HG03103 (cell line): Measurements from ENCODE around the gene RALB.
"Not testable (repeated sequence)": the region's sequence is repeated elsewhere in the genome, so short reads cannot be mapped to it uniquely, and the experiment has no call there.

Experiments
- ATAC-seq: cut with Tn5 transposase; IDR thresholded peaks from one replicate; pipeline ENCODE4 v1.9.1; 2021; ENCODE audit warnings: low read depth; ENCODE audit not compliant: unreplicated experiment

Gene RALB

GRCh38 chr2:120224256-120224655 is 28.4 kb upstream of the RALB start:
- ATAC-seq: no peak

- ATAC-seq: no peak
Observed at GRCh38 chr2:120224735-120225548, 27.7 kb upstream of the RALB start.

GRCh38 chr2:120225549-120226065 is 27.0 kb upstream of the RALB start:
- no peak for ATAC-seq

- no peak for ATAC-seq
Observed at GRCh38 chr2:120226316-120226715, 26.3 kb upstream of the RALB start.

GRCh38 chr2:120227111-120227991 is 25.3 kb upstream of the RALB start:
- no peak for ATAC-seq

GRCh38 chr2:120228503-120228902 is 24.1 kb upstream of the RALB start:
- no peak for ATAC-seq

GRCh38 chr2:120229341-120229740 is 23.3 kb upstream of the RALB start:
- no peak for ATAC-seq

- ATAC-seq: no peak
Observed at GRCh38 chr2:120230515-120231471, 21.9 kb upstream of the RALB start.

GRCh38 chr2:120231564-120231973 is 21.1 kb upstream of the RALB start:
- ATAC-seq: no peak

GRCh38 chr2:120231974-120232635 is 20.5 kb upstream of the RALB start:
- ATAC-seq: peak; percentile 88

- no peak for ATAC-seq
Observed at GRCh38 chr2:120233292-120233691, 19.4 kb upstream of the RALB start.

GRCh38 chr2:120235158-120235557 is 17.5 kb upstream of the RALB start:
- ATAC-seq: not testable (repeated sequence)

GRCh38 chr2:120235681-120236080 is 17.0 kb upstream of the RALB start:
- ATAC-seq: no peak

GRCh38 chr2:120236316-120236715 is 16.3 kb upstream of the RALB start:
- no peak for ATAC-seq

- ATAC-seq: no peak
Observed at GRCh38 chr2:120236791-120237190, 15.9 kb upstream of the RALB start.

- ATAC-seq: no peak
Observed at GRCh38 chr2:120237491-120237902, 15.2 kb upstream of the RALB start.

GRCh38 chr2:120238728-120239487 is 13.7 kb upstream of the RALB start:
- no peak for ATAC-seq

- ATAC-seq: no peak
Observed at GRCh38 chr2:120239488-120240287, 13.0 kb upstream of the RALB start.
